ENCODE measurements around the gene RIMKLB.

DNA sequence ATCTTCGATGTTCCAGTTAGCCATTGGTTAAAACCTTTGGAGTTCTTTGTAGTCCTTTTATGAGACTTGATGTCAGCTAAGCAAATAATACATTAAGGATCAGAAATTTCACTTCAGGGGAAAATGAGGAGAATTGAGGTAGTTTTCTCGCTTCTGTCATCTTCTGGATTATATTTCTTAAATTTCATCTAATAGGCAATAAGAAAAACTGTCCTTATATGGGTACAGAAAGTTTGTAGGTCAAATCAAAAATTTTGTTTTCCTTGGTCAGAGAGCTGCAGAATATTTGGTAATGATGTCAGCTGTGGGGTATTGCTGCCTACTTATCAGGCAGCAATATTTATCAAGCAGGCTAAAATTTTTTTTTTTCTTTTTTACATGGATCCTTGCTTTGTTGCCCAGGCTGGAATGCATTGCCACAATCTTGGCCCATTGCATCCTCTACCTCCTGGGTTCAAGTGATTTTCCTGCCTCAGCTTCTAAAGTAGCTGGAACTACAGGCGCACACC, 37.1 kb downstream of the RIMKLB start:
- TF ChIP-seq CTCF (IDR thresholded peaks at IDR 0.05), result no peak
- no peak for TF ChIP-seq POLR2AphosphoS5 (IDR thresholded peaks at IDR 0.05)
- no peak for TF ChIP-seq POLR2A (IDR thresholded peaks at IDR 0.05)
- TF ChIP-seq EP300 (IDR thresholded peaks at IDR 0.05), result no peak

All from upper lobe of left lung (tissue), 4 donors.